AG20443 (cell line): Measurements from ENCODE around the gene PTPN13.
"Not testable (repeated sequence)": the region's sequence is repeated elsewhere in the genome, so short reads cannot be mapped to it uniquely, and the experiment has no call there.

Experiments used
- DNase-seq: peaks from one replicate; pipeline ENCODE4 v3.0.0; 2012; ENCODE audit warnings: low spot score, mixed read lengths

Gene PTPN13

DNA sequence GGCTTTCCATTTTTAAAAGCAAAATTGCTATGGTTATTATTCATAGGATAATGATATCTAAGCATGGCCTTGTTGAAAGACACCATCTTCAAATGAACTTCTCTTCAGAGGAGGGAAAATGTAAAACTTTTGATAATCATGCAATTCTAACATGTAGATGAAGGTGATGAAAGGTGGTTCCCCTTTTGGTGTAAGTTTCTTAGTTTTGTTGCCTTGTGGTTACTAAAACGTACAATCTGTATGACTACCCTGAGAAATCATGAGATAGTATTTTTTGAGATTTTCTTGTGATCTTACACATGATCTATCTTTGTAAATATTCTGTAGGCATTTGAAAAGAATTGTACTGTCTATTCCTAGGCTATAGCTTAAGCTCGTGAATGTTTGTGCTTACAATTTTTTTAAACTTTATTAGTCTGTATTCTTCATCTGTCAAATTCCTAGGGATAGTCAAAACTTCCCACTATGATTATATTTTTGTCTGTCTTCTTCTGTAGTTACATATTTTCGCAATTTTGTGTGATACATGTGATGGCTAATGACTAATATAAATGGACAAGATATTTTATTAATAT lies 47.5 kb downstream of the PTPN13 start:
- DNase-seq = no peak

DNA sequence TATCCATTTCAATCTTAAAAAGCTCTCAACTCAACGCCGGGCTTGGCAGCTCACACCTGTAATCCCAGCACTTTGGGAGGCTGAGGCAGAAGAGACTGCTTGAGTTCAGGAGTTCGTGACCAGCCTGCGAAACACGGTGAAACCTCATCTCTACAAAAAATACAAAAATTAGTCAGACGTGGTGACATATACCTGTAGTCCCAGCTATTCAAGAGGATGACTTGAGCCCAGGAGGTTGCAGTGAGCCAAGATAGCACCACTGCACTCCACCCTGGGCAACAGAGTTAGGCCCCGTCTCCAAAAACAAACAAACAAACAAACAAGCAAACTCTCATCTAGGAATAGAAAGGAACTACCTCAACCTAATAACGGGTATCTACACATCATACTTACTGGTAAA lies 50.8 kb downstream of the PTPN13 start:
- no peak for DNase-seq

DNA sequence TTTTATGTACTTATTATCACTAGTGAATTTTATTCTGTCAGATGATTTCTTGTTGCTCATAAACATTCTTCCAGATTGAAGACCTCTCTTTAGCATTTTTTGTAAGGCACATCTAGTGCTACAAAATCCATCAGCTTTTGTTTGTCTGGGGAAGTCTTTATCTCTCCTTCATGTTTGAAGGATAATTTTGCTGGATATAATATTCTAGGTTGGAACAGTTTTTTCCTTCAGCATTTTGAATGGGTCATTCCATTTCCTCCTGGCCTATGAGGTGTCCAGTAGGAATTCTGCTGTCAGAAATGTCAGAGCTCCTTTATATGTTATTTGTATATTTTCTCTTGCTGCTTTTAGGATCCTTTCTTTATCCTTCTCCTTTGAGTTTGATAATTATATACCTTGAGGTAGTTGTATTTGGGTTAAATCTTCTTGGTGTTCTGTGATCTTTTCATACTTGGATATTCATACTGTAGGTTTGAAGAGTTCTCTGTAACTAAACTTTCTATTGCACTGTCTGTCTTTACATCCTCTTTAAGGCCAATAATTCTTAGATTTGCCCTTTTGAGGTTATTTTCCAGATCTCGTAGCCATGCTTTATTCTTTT lies 58.3 kb downstream of the PTPN13 start:
- DNase-seq = no peak

DNA sequence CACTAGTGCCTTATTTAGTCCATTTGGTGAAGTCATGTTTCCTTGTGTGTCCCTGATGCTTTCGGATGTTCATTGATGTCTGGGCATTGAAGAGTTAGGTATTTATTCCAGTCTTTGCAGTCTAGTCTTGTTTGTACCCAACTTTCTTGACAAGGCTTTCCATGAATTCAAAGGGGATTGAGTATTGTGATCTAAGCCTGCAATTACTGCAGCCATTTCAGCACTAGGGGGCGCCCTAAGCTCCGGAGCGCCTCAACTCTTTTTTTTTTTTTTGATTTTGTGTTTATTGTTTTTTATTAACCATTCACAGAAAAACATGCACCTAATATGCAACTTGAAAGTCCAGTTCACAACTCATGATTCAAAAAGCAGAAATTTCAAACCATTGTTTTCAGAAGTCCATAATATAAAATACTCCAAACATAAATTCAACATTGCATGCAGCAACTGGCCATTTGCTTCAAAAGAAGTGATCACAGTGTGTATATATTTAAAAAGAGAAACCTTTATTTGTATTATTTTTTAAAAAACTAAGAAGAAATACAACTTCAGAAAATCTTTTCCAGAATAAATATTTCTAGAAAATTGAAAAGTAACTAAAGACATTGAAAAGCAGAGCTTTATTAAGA lies 59.2 kb downstream of the PTPN13 start:
- no peak for DNase-seq

DNA sequence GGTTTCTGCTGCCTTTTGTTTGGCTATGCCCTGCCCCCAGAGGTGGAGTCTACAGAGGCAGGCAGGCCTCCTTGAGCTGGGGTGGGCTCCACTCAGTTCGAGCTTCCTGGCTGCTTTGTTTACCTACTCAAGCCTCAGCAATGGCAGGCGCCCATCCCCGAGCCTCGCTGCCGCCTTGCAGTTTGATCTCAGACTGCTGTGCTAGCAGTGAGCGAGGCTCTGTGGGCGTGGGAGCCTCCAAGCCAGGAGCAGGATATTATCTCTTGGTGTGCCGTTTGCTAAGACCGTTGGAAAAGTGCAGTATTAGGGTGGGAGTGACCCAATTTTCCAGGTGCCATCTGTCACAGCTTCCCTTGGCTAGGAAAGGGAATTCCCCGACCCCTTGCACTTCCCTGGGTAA lies 62.7 kb downstream of the PTPN13 start:
- not testable (repeated sequence) for DNase-seq

DNA sequence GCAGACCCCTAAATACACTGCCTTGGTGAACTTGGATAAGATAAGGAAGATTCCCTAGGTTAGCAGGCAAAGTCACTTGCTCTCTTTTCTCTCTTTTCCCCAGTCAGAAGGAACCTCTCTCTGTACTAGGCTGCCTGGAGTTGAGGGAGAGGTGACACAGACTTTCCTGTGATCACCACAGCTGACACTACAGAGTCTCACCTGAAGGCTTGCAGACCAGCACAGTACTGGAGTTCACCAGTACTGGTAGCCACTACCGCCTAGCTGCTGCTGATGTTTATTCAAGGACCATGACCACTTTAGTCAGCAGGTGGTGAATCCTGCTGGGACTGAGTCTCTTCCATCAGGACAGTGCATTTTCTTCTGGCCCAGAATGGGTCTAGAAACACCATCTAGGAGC lies 63.3 kb downstream of the PTPN13 start:
- DNase-seq = no peak

DNA sequence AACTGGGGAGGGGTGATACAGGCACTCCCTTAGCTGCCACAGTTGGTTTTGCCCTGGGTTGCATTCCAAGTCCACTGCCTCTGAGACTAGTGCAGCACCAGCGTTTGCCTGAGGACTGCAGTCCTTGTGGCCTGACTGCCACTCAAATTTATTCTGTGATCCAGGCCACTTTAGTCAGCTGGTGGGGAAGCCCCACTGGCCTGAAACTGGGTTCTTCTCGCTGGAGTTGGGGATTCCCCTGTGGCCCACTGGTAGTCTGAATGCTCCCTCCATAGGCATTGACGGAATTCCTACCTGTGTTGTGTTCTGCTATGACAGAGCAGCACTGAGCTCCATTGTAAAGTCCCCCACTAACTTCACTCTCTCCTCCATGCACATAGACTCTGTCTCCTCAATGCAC lies 63.8 kb downstream of the PTPN13 start:
- no peak for DNase-seq

DNA sequence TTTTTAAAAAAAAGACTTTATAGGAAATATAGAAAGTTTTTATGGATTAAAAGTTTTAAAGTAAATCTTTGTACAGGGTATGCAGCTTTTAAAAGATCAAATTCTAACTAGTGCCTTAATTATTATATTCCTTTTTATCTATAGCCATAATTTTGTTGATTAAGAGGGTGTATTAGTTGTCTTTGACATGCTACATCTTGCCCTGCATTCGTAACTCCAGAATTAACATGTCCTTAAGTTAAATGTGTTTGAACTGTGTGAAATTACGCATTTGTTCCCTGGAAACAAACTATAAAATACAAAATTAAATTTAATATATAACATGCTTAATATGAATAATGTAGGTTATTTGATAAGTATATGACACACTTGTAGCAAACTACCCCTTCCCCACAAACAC lies 66.3 kb downstream of the PTPN13 start:
- no peak for DNase-seq

DNA sequence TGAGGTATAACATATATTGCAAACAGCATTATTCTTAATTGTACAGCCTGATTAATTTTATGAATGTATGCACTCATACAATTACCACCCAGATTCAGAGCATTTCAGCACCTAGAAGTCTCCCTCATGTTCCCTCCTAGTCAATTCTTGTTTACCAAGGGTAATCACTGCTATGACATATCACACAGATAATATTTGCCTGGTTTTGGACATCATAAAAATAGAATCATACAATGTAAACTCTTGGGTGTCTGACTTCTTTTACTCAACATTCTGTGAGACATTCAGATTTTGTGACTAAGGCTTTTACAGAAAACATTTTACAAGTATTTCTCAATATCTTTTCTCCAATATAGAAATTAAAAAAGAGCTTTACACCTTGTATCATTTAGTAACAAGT lies 66.9 kb downstream of the PTPN13 start:
- no peak for DNase-seq

DNA sequence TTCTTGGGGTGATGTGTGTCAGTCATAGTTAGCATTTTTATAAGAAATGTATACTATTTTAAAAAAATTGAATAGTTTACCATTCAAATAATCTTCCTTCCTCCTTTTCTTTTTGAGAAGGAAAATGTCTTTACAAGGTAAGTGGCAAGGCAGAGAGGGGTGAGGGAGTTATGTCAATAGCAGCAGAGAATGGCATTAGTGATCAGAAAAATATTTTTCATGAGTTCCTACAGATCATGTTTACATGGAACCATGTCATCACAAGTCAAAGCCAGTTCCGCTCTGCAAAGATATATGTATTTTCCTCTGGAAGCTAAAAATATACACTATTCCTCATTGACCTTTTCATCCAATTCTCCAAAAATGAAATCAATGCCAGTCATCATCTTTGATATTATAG lies 67.3 kb downstream of the PTPN13 start:
- DNase-seq = no peak

DNA sequence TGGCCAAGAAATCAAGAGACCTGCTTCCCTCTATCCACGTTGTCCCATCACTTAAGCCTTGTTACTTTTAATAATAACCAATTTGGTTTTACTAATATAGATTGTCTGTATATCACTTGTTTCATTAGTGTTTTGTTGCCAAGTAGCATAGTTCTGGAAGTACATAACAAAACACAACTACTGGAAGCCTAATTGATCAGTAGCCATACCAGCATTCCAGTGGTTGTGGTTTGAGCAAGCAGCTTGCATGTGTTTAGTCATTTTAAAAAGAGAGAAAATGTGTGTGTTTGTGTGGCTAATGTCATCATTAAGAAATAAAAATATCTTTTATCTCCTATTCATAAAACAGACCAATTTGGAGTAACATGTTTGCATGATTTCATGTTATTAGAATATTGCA lies 70.8 kb downstream of the PTPN13 start:
- DNase-seq = peak; percentile 66

DNA sequence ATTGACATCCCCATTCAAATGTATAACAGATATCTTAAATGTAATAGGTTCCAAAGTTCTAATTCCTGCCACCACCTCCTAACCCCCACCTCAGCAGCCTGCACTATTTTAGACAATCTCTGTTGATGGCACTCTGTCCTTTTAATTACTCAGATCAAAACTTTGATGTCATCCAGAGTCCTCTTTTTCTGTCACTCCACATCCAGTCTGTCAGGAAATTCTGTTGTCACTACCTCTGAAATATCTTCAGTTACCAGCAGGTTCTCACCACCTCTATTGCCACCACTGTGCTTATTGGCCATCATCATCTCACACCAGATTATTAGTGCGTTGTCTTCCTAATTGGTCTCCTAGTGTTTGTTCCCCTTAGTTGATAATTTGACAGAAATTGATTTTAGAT lies 76.2 kb downstream of the PTPN13 start:
- no peak for DNase-seq

DNA sequence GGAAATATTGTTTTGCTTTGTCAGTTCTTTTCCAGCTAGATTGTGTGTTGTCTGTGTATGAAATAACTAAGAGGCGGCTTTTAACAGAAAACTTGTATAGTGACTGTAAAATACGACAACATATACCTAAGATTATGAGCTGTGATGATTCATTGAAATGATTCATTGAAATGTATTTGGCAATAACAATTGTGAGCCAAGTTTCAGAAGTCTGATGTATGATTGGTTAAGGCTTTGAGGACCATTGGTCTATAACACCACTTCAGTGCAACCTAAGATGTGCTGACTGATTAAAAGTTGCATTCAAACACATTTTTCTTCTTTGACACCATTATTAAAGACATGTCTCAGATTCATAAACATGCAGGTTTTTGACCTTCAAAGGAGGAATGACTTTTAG lies 76.6 kb downstream of the PTPN13 start:
- DNase-seq = peak; percentile 16

DNA sequence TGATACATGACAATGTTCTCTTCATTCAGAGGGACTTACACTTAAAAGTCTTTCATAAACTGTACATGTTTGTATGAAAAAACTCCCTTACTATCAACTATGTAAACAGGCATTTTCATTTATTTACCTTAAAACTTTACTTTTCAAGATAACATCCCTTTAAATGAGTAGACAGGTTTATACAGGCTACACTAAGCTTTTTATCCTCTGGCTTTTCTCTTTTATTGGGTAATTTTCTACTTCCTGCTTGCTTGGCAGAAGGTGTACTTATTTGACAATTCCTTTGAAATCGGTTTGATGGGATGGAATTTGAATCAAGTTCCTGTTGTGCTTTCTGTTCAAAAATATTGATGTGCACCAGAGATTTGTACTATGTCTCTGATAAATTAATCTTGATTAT lies 81.4 kb downstream of the PTPN13 start:
- DNase-seq = no peak

DNA sequence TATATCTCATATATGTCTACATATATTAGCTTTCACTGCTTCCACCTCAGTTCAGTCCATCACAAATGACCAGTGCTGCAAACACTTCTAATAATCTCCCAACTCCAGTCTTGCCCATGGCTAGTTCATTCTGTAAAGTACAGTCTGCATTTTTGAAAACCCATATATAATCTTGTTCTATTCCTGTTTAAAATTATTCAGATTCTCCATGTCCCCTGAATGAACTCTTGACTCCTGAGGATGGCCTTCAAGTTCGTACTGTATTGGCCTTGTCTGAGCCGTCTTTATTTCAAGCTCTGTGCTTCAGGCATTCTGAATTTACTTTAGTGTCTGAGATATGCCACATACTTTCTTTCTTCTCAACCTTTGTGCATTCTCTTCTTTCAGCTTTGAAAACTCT lies 84.7 kb downstream of the PTPN13 start:
- no peak for DNase-seq

DNA sequence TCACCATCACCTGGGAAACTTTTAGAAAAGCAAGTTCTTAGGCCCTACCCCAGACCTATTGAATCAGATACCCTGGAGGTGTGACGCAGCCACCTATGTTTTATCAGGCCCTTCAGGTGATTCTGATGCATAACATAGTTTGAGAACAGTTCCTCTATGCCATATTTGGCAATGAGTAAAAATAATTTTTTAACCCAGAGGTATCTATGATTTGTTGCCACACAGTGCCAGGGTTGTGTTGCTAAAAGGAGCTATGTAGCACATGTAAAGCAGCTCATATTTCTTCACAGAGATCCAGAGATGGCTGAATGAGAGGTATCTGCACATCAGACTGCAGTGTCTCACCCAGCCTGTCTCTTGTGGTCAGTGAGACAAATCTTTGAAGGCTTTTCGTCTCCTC lies 85.3 kb downstream of the PTPN13 start:
- DNase-seq = no peak

DNA sequence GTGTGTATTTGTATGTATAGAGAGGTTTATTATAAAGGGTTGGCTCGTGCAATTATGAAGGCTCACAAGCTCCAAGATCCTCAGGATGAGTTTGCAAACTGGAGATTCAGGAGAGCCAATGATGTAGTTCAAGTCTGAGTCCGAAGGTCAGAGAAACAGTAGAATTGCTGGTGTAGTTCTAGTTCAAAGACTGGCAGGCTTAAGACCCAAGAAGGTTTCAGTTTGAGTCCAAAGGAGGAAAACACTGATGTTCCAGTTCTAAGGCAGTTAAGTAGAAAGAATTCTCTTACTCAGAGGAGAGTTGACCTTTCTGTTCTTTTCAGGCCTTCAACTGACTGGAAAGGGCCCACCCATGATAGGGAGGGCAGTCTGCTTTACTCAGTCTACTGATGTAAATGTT lies 89.1 kb downstream of the PTPN13 start:
- DNase-seq = no peak

DNA sequence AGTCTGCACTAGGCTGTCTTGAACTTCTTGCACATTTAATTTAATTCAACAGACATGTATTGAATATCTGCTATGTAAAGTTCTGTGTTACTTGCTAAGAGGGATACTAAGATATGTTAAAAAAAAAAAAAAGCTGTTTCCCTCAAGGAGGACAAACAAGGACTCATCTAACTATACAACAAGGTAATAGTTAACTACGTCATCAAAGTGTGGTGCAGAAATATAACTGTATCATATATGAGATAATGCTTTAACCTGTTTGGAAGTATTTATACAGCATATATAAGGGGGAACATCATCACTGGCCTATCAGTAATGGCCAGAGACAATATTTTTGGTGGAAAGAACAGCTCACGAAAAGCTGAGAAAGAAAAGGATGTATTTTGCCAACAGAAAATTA lies 89.9 kb downstream of the PTPN13 start:
- DNase-seq = no peak

DNA sequence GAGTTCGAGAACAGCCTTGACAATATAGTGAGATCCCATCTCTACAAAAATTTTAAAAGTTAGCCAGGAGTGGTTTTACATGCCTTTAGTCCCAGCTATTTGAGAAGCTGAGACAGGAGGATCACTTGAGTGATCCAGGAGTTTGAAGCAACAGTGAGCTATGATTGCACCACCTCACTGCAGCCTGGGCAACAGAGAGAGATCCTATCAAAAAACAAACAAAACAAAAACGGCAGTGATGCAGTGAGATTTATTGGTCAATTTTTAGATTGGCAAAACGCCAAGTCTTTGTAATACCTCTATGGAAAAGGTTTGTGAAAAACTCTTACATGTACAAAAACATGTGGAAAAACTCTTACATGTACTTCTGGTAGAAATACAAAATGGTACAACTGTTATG lies 91.3 kb downstream of the PTPN13 start:
- DNase-seq = no peak

DNA sequence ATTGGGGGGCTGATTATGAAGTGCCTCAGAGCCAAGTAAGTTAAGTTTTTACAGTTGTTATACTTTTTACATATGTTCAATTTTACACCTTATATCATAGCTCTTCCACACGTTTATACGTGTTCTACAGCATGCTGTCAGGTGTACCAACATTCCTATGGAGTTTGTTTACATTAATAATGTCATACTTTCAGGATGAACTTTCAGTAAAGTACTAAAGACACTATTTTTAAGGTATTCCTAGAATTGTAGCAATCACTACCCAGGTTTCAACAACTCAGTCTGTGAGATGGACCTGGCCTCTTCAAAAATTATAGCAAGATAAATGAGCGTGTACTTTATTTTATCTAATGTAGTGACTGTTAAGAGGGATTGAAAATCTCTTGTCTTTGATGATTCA lies 92.6 kb downstream of the PTPN13 start:
- no peak for DNase-seq

DNA sequence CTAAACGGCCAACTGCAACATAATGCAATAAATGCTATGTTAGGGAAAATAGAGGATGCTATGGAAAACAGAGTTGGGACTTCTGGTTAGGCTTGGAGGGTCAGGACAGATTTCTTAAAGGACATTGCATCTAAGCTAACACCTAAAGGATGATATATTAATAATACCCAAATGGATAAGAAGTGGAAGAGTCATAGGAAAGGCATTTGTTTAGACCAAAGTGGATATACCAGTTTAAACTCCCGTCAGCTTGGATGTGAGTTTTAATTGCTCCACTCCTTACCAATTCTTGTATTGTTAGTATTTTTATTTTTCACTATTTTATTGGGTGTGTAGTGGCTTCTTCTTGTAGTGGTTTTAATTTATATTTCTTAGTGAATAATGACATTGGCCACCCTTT lies 93.9 kb downstream of the PTPN13 start:
- no peak for DNase-seq

DNA sequence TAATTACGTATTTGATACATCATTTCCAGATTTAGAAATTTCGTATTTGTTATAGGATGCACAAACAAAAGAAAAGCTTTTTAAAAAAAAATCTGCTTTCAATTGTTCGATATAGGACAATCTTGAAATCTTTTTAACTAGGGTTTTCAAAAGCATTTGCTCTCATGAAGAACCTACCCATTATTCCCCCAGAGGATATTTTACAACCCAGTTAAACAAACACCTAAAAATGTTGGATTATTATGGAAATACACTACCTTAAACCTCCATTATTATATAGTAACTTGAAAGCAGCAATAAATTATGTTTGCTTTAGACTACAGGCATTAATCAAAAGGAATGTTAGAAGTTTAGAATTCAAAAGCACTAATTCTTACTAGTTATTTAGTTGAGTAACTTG lies 110.5 kb downstream of the PTPN13 start:
- no peak for DNase-seq

DNA sequence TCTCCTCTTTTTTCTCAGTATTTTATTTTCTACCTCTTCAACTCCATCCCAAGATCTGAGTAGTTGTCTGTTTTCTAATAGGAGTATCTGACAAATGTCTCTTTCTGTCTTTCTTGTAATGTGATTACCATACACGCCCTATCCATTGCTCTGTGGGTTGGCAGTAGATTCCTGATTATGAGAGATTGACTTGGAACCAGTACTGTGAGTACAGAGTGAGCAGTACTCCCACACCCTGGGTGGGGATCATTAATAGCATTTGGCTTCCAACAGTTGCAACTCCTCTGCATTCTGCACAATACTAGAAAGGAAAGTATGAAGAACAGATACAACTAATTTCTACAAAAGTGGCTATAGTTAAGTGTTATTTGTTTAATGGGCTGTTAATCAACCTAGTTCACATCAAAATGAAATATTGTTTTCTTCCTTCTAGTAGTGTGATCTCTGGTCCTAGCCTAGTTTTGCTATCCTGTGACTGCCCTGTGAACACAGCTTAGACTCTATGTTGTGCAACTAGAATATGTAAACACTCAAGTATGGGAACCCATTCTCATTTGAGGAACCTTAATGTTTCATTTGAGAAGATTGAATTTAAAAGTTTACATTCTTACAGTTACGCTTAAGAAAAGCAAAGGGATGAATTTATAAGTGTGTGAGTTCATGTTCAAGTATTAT lies 112.9 kb downstream of the PTPN13 start:
- DNase-seq = peak; percentile 15

DNA sequence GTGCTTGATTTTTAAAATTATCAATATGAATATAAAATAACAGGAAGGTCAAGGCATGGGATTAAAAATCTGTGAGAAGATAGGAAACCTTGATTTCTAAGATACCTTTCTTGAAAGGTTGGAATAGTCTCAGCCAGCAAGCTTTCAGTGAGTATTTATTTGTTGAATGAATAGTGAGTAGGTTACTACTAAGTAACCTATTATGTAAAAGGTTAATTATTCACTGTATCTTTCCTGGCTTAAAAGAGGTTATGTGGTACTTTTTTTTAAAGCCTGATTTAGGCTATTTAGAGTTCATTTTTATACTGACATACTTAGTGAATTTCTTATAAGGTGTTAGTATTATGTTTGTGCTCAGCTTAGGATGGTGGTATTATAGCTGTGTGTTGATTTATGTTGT lies 123.5 kb downstream of the PTPN13 start:
- DNase-seq = no peak
